Retinal pigment epithelial cell (primary cell): ENCODE data around the gene ERC1.

Experiments
- DNase-seq: peaks from one replicate; pipeline ENCODE4 v3.0.0-alpha.2; 2010; ENCODE audit warnings: low read depth
- H3K4me3 ChIP-seq: 2 replicates; pipeline ENCODE4 v1.5.1; 2011; ENCODE audit warnings: mild to moderate bottlenecking, low read length, control low read depth, moderate library complexity
- CTCF ChIP-seq: conservative IDR thresholded peaks from 2 replicates; pipeline ENCODE4 v1.5.1; 2011; ENCODE audit warnings: low read depth, low read length, control low read depth, inconsistent platforms

Gene ERC1

GRCh38 chr12:1102791-1103450 lies 111.9 kb downstream of the ERC1 start:
- no peak overlapping the region for H3K4me3 ChIP-seq
- no peak for DNase-seq
- no peak for TF ChIP-seq CTCF

- no peak for DNase-seq
- H3K4me3 ChIP-seq: no peak overlapping the region
- TF ChIP-seq CTCF: no peak
Observed at GRCh38 chr12:1103632-1104031, 112.6 kb downstream of the ERC1 start.

GRCh38 chr12:1104088-1104800 lies 113.2 kb downstream of the ERC1 start:
- no peak for DNase-seq
- TF ChIP-seq CTCF: no peak
- no peak overlapping the region for H3K4me3 ChIP-seq

GRCh38 chr12:1107669-1108068 lies 116.6 kb downstream of the ERC1 start:
- DNase-seq: no peak
- H3K4me3 ChIP-seq: no peak overlapping the region
- no peak for TF ChIP-seq CTCF

GRCh38 chr12:1108276-1108675 lies 117.3 kb downstream of the ERC1 start:
- DNase-seq: no peak
- H3K4me3 ChIP-seq: no peak overlapping the region
- TF ChIP-seq CTCF: no peak

GRCh38 chr12:1115484-1116231 lies 124.6 kb downstream of the ERC1 start:
- no peak for DNase-seq
- TF ChIP-seq CTCF: no peak
- no peak overlapping the region for H3K4me3 ChIP-seq
